H9 (cell line): Measurements from ENCODE around the gene CDADC1. TPM values are rescaled to one million over a fixed set of nuclear protein-coding genes. Genes with fewer than 3 reads are reported as not detected.

Source experiments
- DNase-seq: peaks from one replicate; pipeline ENCODE4 v3.0.0-alpha.2; 2017
- H2AFZ ChIP-seq: one replicate; pipeline ENCODE4 v1.6.1; 2013; ENCODE audit warnings: mild to moderate bottlenecking, low read length, control low read depth, moderate library complexity
- H2AK5ac ChIP-seq: 2 replicates; pipeline ENCODE4 v1.6.1; 2013; ENCODE audit warnings: low read length, control low read depth, mixed read lengths; ENCODE audit not compliant: insufficient read length
- H2BK120ac ChIP-seq: one replicate; pipeline ENCODE4 v1.6.1; 2013; ENCODE audit warnings: low read depth, mild to moderate bottlenecking, low read length, control low read depth, inconsistent platforms; ENCODE audit not compliant: poor library complexity, severe bottlenecking
- H2BK12ac ChIP-seq: 2 replicates; pipeline ENCODE4 v1.6.1; 2013; ENCODE audit warnings: low read length, control low read depth, mixed read lengths, low read depth; ENCODE audit not compliant: insufficient read length
- H2BK15ac ChIP-seq: 2 replicates; pipeline ENCODE4 v1.6.1; 2013; ENCODE audit warnings: low read depth, low read length, control low read depth
- H2BK20ac ChIP-seq: one replicate; pipeline ENCODE4 v1.6.1; 2013; ENCODE audit warnings: low read depth, mild to moderate bottlenecking, low read length, control low read depth, inconsistent platforms; ENCODE audit not compliant: poor library complexity, severe bottlenecking
- H2BK5ac ChIP-seq: 2 replicates; pipeline ENCODE4 v1.6.1; 2013; ENCODE audit warnings: low read length, control low read depth, mixed read lengths; ENCODE audit not compliant: insufficient read length
- H3K14ac ChIP-seq: 2 replicates; pipeline ENCODE4 v1.6.1; 2013; ENCODE audit warnings: low read length, control low read depth; ENCODE audit not compliant: insufficient read depth
- H3K18ac ChIP-seq: 2 replicates; pipeline ENCODE4 v1.6.1; 2013; ENCODE audit warnings: low read depth, mild to moderate bottlenecking, mixed read lengths, low read length, control low read depth; ENCODE audit not compliant: insufficient read length
- H3K23ac ChIP-seq: 2 replicates; pipeline ENCODE4 v1.6.1; 2013; ENCODE audit warnings: low read length, control low read depth, mixed read lengths, low read depth; ENCODE audit not compliant: insufficient read length
- H3K23me2 ChIP-seq: 2 replicates; pipeline ENCODE4 v1.6.1; 2013; ENCODE audit warnings: low read depth, mild to moderate bottlenecking, mixed read lengths, low read length, control low read depth; ENCODE audit not compliant: insufficient read length, poor library complexity, severe bottlenecking
- H3K27ac ChIP-seq: 2 replicates; pipeline ENCODE4 v1.5.1; 2013; ENCODE audit warnings: low read length, control low read depth, mixed read lengths, low read depth; ENCODE audit not compliant: insufficient read length
- H3K27me3 ChIP-seq: 2 replicates; pipeline ENCODE4 v1.6.1; 2013; ENCODE audit warnings: low read length, control low read depth, inconsistent platforms; ENCODE audit not compliant: insufficient read depth
- H3K4ac ChIP-seq: 2 replicates; pipeline ENCODE4 v1.6.1; 2013; ENCODE audit warnings: low read depth, mild to moderate bottlenecking, control low read depth, inconsistent platforms, low read length, moderate library complexity
- H3K4me1 ChIP-seq: 2 replicates; pipeline ENCODE4 v1.6.1; 2013; ENCODE audit warnings: low read length, control low read depth, inconsistent platforms; ENCODE audit not compliant: insufficient read depth
- H3K4me2 ChIP-seq: 2 replicates; pipeline ENCODE4 v1.6.1; 2013; ENCODE audit warnings: low read length, control low read depth, mixed read lengths; ENCODE audit not compliant: insufficient read length, insufficient read depth
- H3K56ac ChIP-seq: 2 replicates; pipeline ENCODE4 v1.6.1; 2013; ENCODE audit warnings: low read depth, mild to moderate bottlenecking, mixed read lengths, low read length, control low read depth; ENCODE audit not compliant: insufficient read length
- H3K79me1 ChIP-seq: 2 replicates; pipeline ENCODE4 v1.6.1; 2013; ENCODE audit warnings: low read depth, mild to moderate bottlenecking, moderate library complexity, low read length, control low read depth, inconsistent platforms; ENCODE audit not compliant: insufficient read depth, poor library complexity, severe bottlenecking
- H3K79me2 ChIP-seq: 2 replicates; pipeline ENCODE4 v1.6.1; 2013; ENCODE audit warnings: low read length, control low read depth, inconsistent platforms; ENCODE audit not compliant: insufficient read depth
- H3K9ac ChIP-seq: 2 replicates; pipeline ENCODE4 v1.6.1; 2013; ENCODE audit warnings: low read length, control low read depth, mixed read lengths; ENCODE audit not compliant: insufficient read length; ENCODE audit errors: extremely low read depth
- H3K9me3 ChIP-seq: one replicate; pipeline ENCODE4 v1.6.1; 2013; ENCODE audit warnings: low read depth, low read length, inconsistent platforms; ENCODE audit not compliant: control insufficient read depth
- H3T11ph ChIP-seq: one replicate; pipeline ENCODE4 v1.6.1; 2013; ENCODE audit warnings: mild to moderate bottlenecking, low read length, control low read depth, inconsistent platforms
- H4K20me1 ChIP-seq: one replicate; pipeline ENCODE4 v1.6.1; 2013; ENCODE audit not compliant: control insufficient read depth, insufficient read length, insufficient read depth
- H4K5ac ChIP-seq: 2 replicates; pipeline ENCODE4 v1.6.1; 2013; ENCODE audit warnings: low read depth, mild to moderate bottlenecking, mixed read lengths, low read length, control low read depth; ENCODE audit not compliant: insufficient read length
- H4K8ac ChIP-seq: replicated peaks from 2 replicates; pipeline ENCODE4 v1.6.1; 2013; ENCODE audit warnings: low read length, control low read depth, mixed read lengths, low read depth; ENCODE audit not compliant: insufficient read length
- H4K91ac ChIP-seq: 2 replicates; pipeline ENCODE4 v1.6.1; 2013; ENCODE audit warnings: low read depth, mild to moderate bottlenecking, moderate library complexity, mixed read lengths, low read length, control low read depth; ENCODE audit not compliant: insufficient read length
- H3K27ac Mint-ChIP-seq, 3 experiments: 2 replicates in 2 of 3; 3 replicates in 1 of 3; pipeline ENCODE4 v1.8.0; 2020 to 2021; ENCODE audit warnings: mixed read lengths in 3 of 3, mild to moderate bottlenecking in 1 of 3, moderate library complexity in 1 of 3
- H3K27me3 Mint-ChIP-seq: 2 replicates; pipeline ENCODE4 v1.8.0; 2021; ENCODE audit warnings: low read depth, mild to moderate bottlenecking, moderate library complexity, mixed read lengths
- H3K36me3 Mint-ChIP-seq, 3 experiments: 2 replicates in 2 of 3; 3 replicates in 1 of 3; pipeline ENCODE4 v1.8.0; 2020 to 2021; ENCODE audit warnings: low read depth in 3 of 3, mixed read lengths in 3 of 3; ENCODE audit not compliant: insufficient read depth in 1 of 3
- H3K4me1 Mint-ChIP-seq, 2 experiments: 2 replicates each; pipeline ENCODE4 v1.8.0; 2020; ENCODE audit warnings: mixed read lengths in 2 of 2
- H3K4me3 Mint-ChIP-seq, 2 experiments: 2 replicates in 1 of 2; 3 replicates in 1 of 2; pipeline ENCODE4 v1.8.0; 2020 to 2021; ENCODE audit warnings: mild to moderate bottlenecking in 2 of 2, mixed read lengths in 2 of 2, moderate library complexity in 1 of 2
- H3K9me3 Mint-ChIP-seq, 2 experiments: 2 replicates in 1 of 2; 3 replicates in 1 of 2; pipeline ENCODE4 v1.8.0; 2020; ENCODE audit warnings: mild to moderate bottlenecking in 2 of 2, mixed read lengths in 2 of 2, moderate library complexity in 1 of 2
- CTCF ChIP-seq: fragments of 200-600 bp; sonication (generic); conservative IDR thresholded peaks from 3 replicates; pipeline ENCODE4 v1.8.0; 2021; ENCODE audit warnings: antibody characterized with exemption, mild to moderate bottlenecking
- WGBS: extraction: QIAGEN DNeasy Blood & Tissue Kit; methylation state at CpG from one replicate; pipeline ENCODE4 v1.1.7; 2013; ENCODE audit warnings: missing lambda C conversion rate, low lambda C conversion rate, mixed read lengths; ENCODE audit not compliant: insufficient read length; ENCODE audit errors: extremely low coverage; 5-methylcytosine and 5-hydroxymethylcytosine counted together
- total RNA-seq: library from RNA; stranded (reverse); gene quantifications from 2 replicates; pipeline ENCODE4 v1.2.1, GENCODE V29; 2021

CDADC1 gene
- total RNA-seq, 1 experiment from 2014 or later, result 4.9 TPM

- no peak within 1 kb of the TSS for H2BK12ac ChIP-seq
- H3T11ph ChIP-seq, result no peak within 1 kb of the TSS
- no peak within 1 kb of the TSS for H3K27ac Mint-ChIP-seq
- no peak within 1 kb of the TSS for H2BK20ac ChIP-seq
- peaks cover 67% of the 10 kb centered on the region for H3K27me3 ChIP-seq
- no CpG with 5 or more reads among the region's 111 CpGs for WGBS
- H3K9ac ChIP-seq, result no peak within 1 kb of the TSS
- H3K23me2 ChIP-seq, result peaks cover 13% of the 10 kb centered on the region
- H4K5ac ChIP-seq, result no peak within 1 kb of the TSS
- H2BK5ac ChIP-seq, result no peak within 1 kb of the TSS
- H3K27ac ChIP-seq, result no peak within 1 kb of the TSS
- H4K20me1 ChIP-seq, result no peaks in the 10 kb centered on the region
- H4K8ac ChIP-seq, result no peak within 1 kb of the TSS
- peak within 1 kb of the TSS; percentile 51 for H3K4me2 ChIP-seq
- no peak within 1 kb of the TSS for H3K14ac ChIP-seq
- H3K9me3 ChIP-seq, result no peaks in the 10 kb centered on the region
- peaks cover 0 to 5% of the 10 kb centered on the region in 2 experiments; a peak in 2 of 5 replicates for H3K9me3 Mint-ChIP-seq
- no peaks in the 10 kb centered on the region; the same call in 1 of the 2 replicates for H3K4me1 ChIP-seq
- H3K79me2 ChIP-seq, result no peaks in the 10 kb centered on the region
- no peak within 1 kb of the TSS for H2BK120ac ChIP-seq
- H3K4me1 Mint-ChIP-seq, result peaks cover 20 to 28% of the 10 kb centered on the region in 2 experiments
- no peak within 1 kb of the TSS for H2BK15ac ChIP-seq
- H3K18ac ChIP-seq, result no peak within 1 kb of the TSS
- peak; percentile 54 for TF ChIP-seq CTCF
- H3K27me3 Mint-ChIP-seq, result peaks cover 92% of the 10 kb centered on the region
- H3K79me1 ChIP-seq, result no peaks in the 10 kb centered on the region
- H3K4ac ChIP-seq, result no peak within 1 kb of the TSS
- H4K91ac ChIP-seq, result no peak within 1 kb of the TSS
- H3K23ac ChIP-seq, result no peak within 1 kb of the TSS
- DNase-seq, result peak; percentile 76
- H3K56ac ChIP-seq, result no peak within 1 kb of the TSS
- H2AFZ ChIP-seq, result no peak within 1 kb of the TSS
- no peak within 1 kb of the TSS for H2AK5ac ChIP-seq
- H3K4me3 Mint-ChIP-seq, result peak within 1 kb of the TSS; percentile 53 to 79
- peaks cover 0 to 5% (median 0%) of the 10 kb centered on the region in 3 experiments; a peak in 3 of 7 replicates for H3K36me3 Mint-ChIP-seq
Measured at GRCh38 chr13:49220036-49220855, 27.5 kb upstream of the CDADC1 start, which contains the start of gene MLNR. Gene MLNR, plus strand, starts transcription at chr13:49220338. Its CDS starts 0 bp downstream, at chr13:49220338.
